Glomerular visceral epithelial cell (primary cell): Measurements from ENCODE around the gene SCN1B.
A peak's percentile ranks its signal among the peaks of the same experiment; 100 is the strongest.

ENCODE experiments used
- DNase-seq: peaks from one replicate; pipeline ENCODE4 v3.0.0-alpha.2; 2016; ENCODE audit errors: extremely low spot score

Gene SCN1B

DNA sequence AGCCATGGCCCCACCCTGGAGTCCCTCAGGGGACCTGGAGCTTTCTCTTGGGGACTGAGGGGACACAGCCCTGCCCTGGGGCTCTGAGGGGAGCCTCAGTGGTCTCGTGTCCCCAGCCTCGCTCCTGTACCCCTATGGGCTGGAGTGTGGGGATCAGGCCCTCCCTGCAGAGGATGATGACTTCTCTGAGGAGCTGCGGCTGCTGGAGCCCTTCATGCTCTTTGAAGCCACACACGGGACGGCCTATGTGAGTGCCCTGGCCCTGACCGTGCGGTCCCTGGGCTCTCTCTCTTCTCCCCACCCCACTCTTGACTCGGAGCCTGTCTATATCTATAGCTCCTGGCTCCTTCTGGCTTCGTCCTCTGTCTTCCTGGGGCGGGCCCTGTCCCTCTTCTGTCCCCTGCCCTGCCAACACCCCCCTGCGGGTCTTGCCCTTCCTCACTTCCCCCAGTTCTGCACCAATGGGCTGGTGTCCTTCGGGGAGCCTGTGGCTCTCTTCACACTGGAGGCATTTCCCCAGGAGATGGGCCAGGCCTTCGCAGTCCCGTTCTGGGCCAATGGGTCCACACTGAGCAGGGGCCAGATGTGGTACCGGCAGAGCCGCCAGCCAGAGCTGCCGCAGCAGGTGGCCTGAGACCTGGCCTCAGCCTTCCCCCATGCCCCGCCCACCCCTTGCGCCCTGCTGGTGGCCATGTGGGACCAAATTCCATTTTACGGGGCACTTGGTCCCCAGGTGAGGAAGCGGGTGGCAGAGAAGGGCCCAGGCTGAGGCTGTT is 44.3 kb downstream of the SCN1B start:
- no peak for DNase-seq

DNA sequence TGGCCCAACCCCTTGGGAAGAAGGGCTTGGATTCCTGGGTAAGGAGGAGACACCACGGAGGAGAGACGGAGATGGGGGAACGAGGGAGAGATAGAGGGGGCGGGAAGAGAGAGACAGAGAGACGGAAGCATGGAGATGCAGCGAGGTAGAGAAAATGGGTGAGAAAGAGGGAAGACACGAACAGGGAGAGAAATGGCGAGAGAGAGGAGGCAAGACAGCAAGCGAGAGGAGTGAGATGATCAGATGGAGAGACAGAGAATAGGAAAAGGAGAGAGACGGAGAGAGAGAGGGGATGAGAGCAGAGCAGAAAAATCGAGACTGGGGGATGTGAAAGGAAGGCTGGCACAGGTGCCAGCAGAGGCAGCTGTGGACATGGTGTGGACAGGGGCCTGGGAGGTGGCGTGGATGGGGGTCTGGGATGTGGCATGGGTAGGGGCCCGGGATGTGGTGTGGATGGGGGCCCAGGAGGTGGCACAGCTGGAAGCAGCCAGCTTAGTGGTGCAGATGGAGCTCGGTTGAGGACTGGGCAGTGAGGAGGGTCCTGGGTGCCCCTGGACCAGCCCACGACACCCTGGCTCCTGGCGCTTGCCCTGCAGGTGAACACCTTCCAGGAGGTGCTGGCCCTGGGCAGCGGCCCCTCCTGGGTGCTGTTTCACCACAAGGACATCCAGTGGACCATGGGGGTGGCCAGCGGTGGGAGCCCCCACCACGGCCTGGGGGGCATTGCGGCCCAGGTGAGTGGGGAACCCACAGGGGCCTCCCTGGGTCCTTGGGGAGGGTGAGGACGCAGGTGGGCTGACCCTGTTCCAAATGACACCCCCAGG is 45.1 kb downstream of the SCN1B start:
- no peak for DNase-seq

- DNase-seq: no peak
Observed at GRCh38 chr19:35076026-35076370, 45.7 kb downstream of the SCN1B start.

- DNase-seq: no peak
Observed at GRCh38 chr19:35076657-35077056, 46.4 kb downstream of the SCN1B start.

DNA sequence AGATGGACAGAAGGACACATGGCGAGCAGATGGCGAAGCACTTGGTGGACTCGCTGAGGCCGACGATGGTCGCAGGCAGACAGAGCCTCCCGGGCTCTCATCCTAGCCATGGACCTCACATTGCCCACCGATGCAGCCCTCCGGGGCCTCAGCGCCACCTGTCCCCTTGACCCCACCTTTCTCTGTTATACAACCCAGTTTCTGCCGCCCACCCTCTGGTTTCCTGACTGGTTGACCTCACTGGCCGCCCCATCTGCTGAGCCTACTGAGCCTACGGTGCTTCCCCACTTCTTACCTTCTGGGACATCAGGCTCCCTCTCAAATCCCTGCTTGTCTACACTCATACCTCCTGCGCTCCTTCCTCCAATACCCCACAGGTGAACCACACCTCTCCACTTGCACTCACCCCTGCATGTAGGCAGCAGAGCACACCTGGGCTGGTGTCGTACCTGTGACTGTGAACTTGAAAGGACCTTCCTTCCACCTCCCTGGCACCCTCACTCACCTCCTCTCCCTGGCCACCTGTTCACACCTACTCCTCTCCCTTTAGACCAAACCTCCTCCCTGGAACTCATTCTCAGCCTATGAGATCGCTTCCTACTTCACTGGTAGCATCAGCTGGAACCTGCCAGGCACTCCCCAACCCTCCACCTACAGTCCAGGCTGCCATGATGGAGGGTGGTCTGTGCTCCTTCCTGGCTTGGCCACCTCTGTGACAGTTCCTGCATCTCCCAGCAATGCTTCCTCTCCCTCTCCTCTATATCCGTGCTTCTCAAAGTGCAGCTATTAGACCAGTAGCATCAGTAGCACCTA is 47.3 kb downstream of the SCN1B start:
- no peak for DNase-seq

- DNase-seq: no peak
Observed at GRCh38 chr19:35079826-35080225, 49.6 kb downstream of the SCN1B start.

- no peak for DNase-seq
Observed at GRCh38 chr19:35080613-35081170, 50.4 kb downstream of the SCN1B start.

GRCh38 chr19:35081201-35081600 is 50.9 kb downstream of the SCN1B start:
- no peak for DNase-seq

GRCh38 chr19:35083691-35084508 is 53.6 kb downstream of the SCN1B start:
- no peak for DNase-seq

- DNase-seq: no peak
Observed at GRCh38 chr19:35084509-35084762, 54.2 kb downstream of the SCN1B start.

GRCh38 chr19:35085947-35086346 is 55.7 kb downstream of the SCN1B start:
- no peak for DNase-seq

DNA sequence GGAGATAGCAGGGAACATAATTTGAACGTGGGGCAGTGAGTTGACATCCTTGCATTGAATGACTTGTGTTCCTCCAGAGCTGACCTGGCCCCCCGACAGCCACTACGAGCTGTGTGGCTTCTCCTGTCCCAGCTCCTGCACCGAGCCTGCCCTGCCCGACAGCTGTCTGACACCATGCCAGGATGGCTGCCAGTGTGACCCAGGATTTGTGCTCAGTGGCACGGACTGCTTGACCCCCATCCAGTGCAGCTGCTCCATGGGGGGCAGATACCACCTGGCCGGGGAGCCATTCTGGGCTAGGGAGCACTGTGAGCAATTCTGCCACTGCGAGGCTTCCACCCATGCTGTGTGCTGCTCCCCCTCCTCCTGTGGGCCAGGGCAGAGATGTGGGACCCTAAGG is 56.2 kb downstream of the SCN1B start:
- DNase-seq: no peak

DNA sequence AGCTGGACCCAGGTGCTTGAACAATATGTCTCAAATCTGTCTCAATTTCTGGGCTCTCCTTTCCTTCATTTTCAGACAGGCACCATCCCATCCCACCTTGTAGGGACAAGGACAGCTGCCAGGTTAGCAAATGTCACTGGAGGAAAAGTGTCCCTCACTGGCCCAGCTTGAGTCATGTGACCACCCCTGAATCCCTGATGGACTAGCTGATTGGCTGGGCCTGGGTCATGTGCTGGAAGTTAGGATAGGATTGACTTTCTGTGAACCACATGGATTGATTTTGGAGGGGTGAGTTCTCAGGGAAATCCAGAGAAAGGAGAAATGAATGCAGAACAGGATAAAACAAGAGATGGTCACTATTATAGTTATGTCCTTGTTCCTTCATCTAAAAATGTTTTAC is 57.1 kb downstream of the SCN1B start:
- DNase-seq: no peak

- DNase-seq: peak; percentile 85
Observed at GRCh38 chr19:35088131-35088913, 58.1 kb downstream of the SCN1B start.

GRCh38 chr19:35089554-35089953 is 59.3 kb downstream of the SCN1B start:
- DNase-seq: no peak
